HCT116 (cell line): Measurements from ENCODE around the gene PKP3. TPM values are rescaled to one million over a fixed set of nuclear protein-coding genes. Genes with fewer than 3 reads are reported as not detected.

Experiments used
- ATAC-seq: fragments of 200-7000 bp; cut with Tn5 transposase; 2 replicates; pipeline ENCODE4 v1.9.1; 2020; ENCODE audit warnings: mild to moderate bottlenecking, moderate library complexity
- BruUV-seq: library from RNA; stranded (reverse); fragments of 400-500 nt; replicated peaks from 2 replicates; lab custom pipeline; 2021; lab: Mats Ljungman, UMichigan
- CTCF ChIA-PET: fragments of 300-600 bp; sonication (Branson Sonifier 250); formaldehyde crosslinking; loops from one replicate; lab custom pipeline; 2021; ENCODE audit warnings: antibody characterized with exemption; lab: Charles Lee
- POLR2A ChIA-PET: fragments of 300-600, 350-600 bp; sonication (Branson Sonifier 250); formaldehyde crosslinking; loops from one replicate; lab custom pipeline; 2021; ENCODE audit warnings: antibody characterized with exemption; lab: Charles Lee
- RAD21 ChIA-PET, 2 experiments: fragments of 300-600 bp; sonication (Branson Sonifier 250); formaldehyde crosslinking; loops; one replicate each; lab custom pipeline; 2023; ENCODE audit warnings: low total read pairs in 2 of 2; ENCODE audit not compliant: uncharacterized antibody in 2 of 2, unreplicated experiment in 2 of 2, low non-redundant PET in 1 of 2; lab: Charles Lee
- DNase-seq: peaks from one replicate; pipeline ENCODE4 v3.0.0-alpha.2; 2010; ENCODE audit warnings: low read depth, low spot score
- H2AFZ ChIP-seq: fragments of 200-600 bp; shearing (Covaris generic), sonication (generic); 2 replicates; pipeline ENCODE4 v1.6.1; 2017; ENCODE audit warnings: low read depth, mixed run types, mixed read lengths, antibody characterized with exemption, low read length; ENCODE audit not compliant: poor library complexity, severe bottlenecking
- H3K27ac ChIP-seq: 2 replicates; pipeline ENCODE4 v1.5.1; 2012; ENCODE audit warnings: low read depth, low read length
- H3K27me3 ChIP-seq: fragments of 200-600 bp; sonication (generic); 2 replicates; pipeline ENCODE4 v1.6.1; 2016; ENCODE audit warnings: mixed run types, low read length, mixed read lengths; ENCODE audit not compliant: insufficient read depth
- H3K36me3 ChIP-seq, 2 experiments: fragments of 200-500 bp in 1 of 2; fragments of 200-600 bp in 1 of 2; sonication (Bioruptor generic) in 1 of 2; sonication (generic) in 1 of 2; 2 replicates each; pipeline versions ENCODE4 v1.5.1 to v1.6.1; 2014 to 2016; ENCODE audit warnings: low read length in 2 of 2, inconsistent platforms in 1 of 2, mixed read lengths in 1 of 2, mixed run types in 1 of 2; ENCODE audit not compliant: insufficient read depth in 2 of 2, control insufficient read depth in 1 of 2
- H3K4me1 ChIP-seq, 2 experiments: fragments of 200-600 bp in 1 of 2; sonication (generic) in 1 of 2; 2 replicates each; pipeline versions ENCODE4 v1.5.1 to v1.6.1; 2012 to 2017; ENCODE audit warnings: low read length in 2 of 2, inconsistent platforms in 1 of 2, mild to moderate bottlenecking in 1 of 2, mixed read lengths in 1 of 2, mixed run types in 1 of 2, moderate library complexity in 1 of 2; ENCODE audit not compliant: insufficient read depth in 2 of 2, control insufficient read depth in 1 of 2
- H3K4me2 ChIP-seq: fragments of 200-600 bp; sonication (generic); 2 replicates; pipeline ENCODE4 v1.6.1; 2017; ENCODE audit warnings: mixed run types, low read length, mixed read lengths
- H3K4me3 ChIP-seq, 2 experiments: fragments of 200-600 bp in 1 of 2; sonication (generic) in 1 of 2; replicated peaks in 1 of 2; 2 replicates each; pipeline ENCODE4 v1.5.1; 2011 to 2016; ENCODE audit warnings: low read length in 2 of 2, control low read depth in 1 of 2, low read depth in 1 of 2, mild to moderate bottlenecking in 1 of 2, mixed read lengths in 1 of 2, mixed run types in 1 of 2
- H3K79me2 ChIP-seq: fragments of 200-600 bp; sonication (generic); 2 replicates; pipeline ENCODE4 v1.6.1; 2017; ENCODE audit warnings: mild to moderate bottlenecking, mixed run types, low read length, moderate library complexity, mixed read lengths; ENCODE audit not compliant: insufficient read depth
- H3K9ac ChIP-seq: fragments of 200-600 bp; sonication (generic); 2 replicates; pipeline ENCODE4 v1.6.1; 2016; ENCODE audit warnings: low read length, mixed read lengths
- H3K9me2 ChIP-seq: fragments of 200-600 bp; sonication (generic), shearing (Covaris generic); 2 replicates; pipeline ENCODE4 v1.6.1; 2017; ENCODE audit warnings: mixed run types, mild to moderate bottlenecking, moderate library complexity; ENCODE audit not compliant: insufficient read depth
- H3K9me3 ChIP-seq, 2 experiments: fragments of 200-500 bp in 1 of 2; fragments of 200-600 bp in 1 of 2; sonication (Bioruptor generic) in 1 of 2; sonication (generic) in 1 of 2; 2 replicates each; pipeline ENCODE4 v1.6.1; 2014 to 2017; ENCODE audit warnings: low read length in 2 of 2, mixed read lengths in 2 of 2, inconsistent platforms in 1 of 2, low read depth in 1 of 2, mild to moderate bottlenecking in 1 of 2, mixed run types in 1 of 2, moderate library complexity in 1 of 2; ENCODE audit not compliant: control insufficient read depth in 1 of 2, insufficient read depth in 1 of 2
- H4K20me1 ChIP-seq: fragments of 200-600 bp; sonication (generic), shearing (Covaris generic); 2 replicates; pipeline ENCODE4 v1.6.1; 2017; ENCODE audit warnings: mixed run types, mild to moderate bottlenecking, moderate library complexity; ENCODE audit not compliant: insufficient read depth
- CEBPB ChIP-seq: IDR thresholded peaks from 2 replicates; pipeline ENCODE4 v1.6.1; 2012; ENCODE audit warnings: low read depth
- EGR1 ChIP-seq: IDR thresholded peaks from 2 replicates; pipeline ENCODE4 v1.6.1; 2012; ENCODE audit warnings: low read depth
- EZH2phosphoT487 ChIP-seq: fragments of 200-600 bp; IDR thresholded peaks from 2 replicates; pipeline ENCODE4 v1.6.1; 2018; ENCODE audit warnings: antibody characterized with exemption, borderline replicate concordance
- JUND ChIP-seq: IDR thresholded peaks from 2 replicates; pipeline ENCODE4 v1.6.1; 2012
- MAX ChIP-seq: IDR thresholded peaks from 2 replicates; pipeline ENCODE4 v1.6.1; 2012
- POLR2AphosphoS5 ChIP-seq: IDR thresholded peaks from 2 replicates; pipeline ENCODE4 v1.6.1; 2011; ENCODE audit warnings: mild to moderate bottlenecking, low read depth, low read length, moderate library complexity
- RAD21 ChIP-seq: IDR thresholded peaks from 2 replicates; pipeline ENCODE4 v1.6.1; 2012; ENCODE audit warnings: low read depth, mild to moderate bottlenecking
- SIN3A ChIP-seq: IDR thresholded peaks from 2 replicates; pipeline ENCODE4 v1.6.1; 2012; ENCODE audit warnings: low read depth
- SP1 ChIP-seq: IDR thresholded peaks from 2 replicates; pipeline ENCODE4 v1.6.1; 2012; ENCODE audit warnings: low read depth
- SRF ChIP-seq: IDR thresholded peaks from 2 replicates; pipeline ENCODE4 v1.6.1; 2012; ENCODE audit warnings: low read depth
- ZBTB33 ChIP-seq: IDR thresholded peaks from 2 replicates; pipeline ENCODE4 v1.6.1; 2011; ENCODE audit warnings: mild to moderate bottlenecking, low read length, moderate library complexity; ENCODE audit not compliant: insufficient replicate concordance; ENCODE audit errors: extremely low read depth
- ZFX ChIP-seq: fragments of 450-650 bp; IDR thresholded peaks from 2 replicates; pipeline ENCODE4 v1.6.1; 2017
- intact Hi-C: fragments of 100-400 bp; cut with micrococcal nuclease; formaldehyde crosslinking; loops from 2 replicates; pipeline ENCODE4 v1.10.0; 2022
- total RNA-seq: library from RNA; stranded (reverse); gene quantifications from one replicate; pipeline ENCODE4 v1.2.1, GENCODE V29; 2021; ENCODE audit not compliant: unreplicated experiment

The PKP3 gene
- total RNA-seq, 1 experiment from 2014 or later = 157 TPM

DNA sequence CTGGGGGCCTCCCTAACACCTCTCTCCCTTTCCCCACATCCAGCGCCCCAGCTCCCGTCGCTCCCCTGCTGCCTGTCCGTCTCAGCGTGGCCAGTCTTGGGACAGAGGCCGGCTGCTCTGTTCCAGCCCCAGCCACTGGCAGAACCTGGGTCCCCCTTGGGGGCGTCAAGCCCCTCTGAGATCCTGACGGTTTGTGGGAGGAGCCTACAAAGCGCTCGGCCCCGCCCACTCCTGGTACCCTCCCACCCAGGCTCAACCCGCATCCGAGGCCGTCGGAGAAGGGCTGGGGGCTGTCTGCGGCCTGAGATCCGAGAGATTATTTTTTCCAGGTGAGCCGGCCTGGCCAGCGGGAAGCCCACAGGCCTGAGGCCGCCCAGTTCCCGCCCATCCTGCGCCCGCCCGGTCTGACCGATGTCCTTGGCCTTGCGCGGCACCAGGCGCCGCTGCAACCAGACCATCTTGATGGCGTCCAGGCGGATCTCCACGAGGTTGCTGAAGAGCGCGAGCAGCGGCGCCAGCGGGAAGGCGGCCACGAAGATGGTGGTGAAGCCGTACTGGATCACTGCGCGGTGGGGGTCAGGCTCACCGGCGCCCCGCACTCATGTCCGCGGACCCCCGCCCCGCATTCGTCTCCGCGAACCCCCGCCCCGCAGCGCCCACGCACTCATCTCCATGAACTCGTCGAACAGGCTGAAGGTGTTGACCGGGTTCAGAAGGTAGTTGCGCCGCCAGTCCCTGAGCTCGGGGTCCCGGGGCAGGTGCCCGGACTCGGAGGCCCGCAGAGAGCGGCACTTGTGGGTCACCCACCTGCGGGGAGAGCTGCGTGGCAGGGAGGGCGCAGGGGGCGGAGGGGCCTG is 26.3 kb downstream of the PKP3 start:
- Histone ChIP-seq H4K20me1 (no peaks in the 10 kb centered on the region), H2AFZ (no peak overlapping the region), H3K9ac (no peak overlapping the region), H3K4me3 (no peak overlapping the region), H3K27ac (no peak overlapping the region), H3K4me1 (peaks cover 17 to 22% of the 10 kb centered on the region in 2 experiments), H3K79me2 (no peaks in the 10 kb centered on the region; the same call in 1 of the 2 replicates), H3K4me2 (no peak overlapping the region), H3K36me3 (no peaks in the 10 kb centered on the region), H3K27me3 (no peaks in the 10 kb centered on the region), H3K9me3 (no peaks in the 10 kb centered on the region), H3K9me2 (no peaks in the 10 kb centered on the region)
- TF ChIP-seq ZBTB33 = no peak
- no peak for TF ChIP-seq RAD21
- TF ChIP-seq POLR2AphosphoS5 = no peak
- TF ChIP-seq EZH2phosphoT487 = no peak
- no peak for TF ChIP-seq JUND
- TF ChIP-seq ZFX = no peak
- TF ChIP-seq EGR1 = no peak
- no peak for TF ChIP-seq SP1
- no peak for TF ChIP-seq SIN3A
- no peak for TF ChIP-seq CEBPB
- no peak for TF ChIP-seq MAX
- no peak for TF ChIP-seq SRF
- ChIA-PET POLR2A (no interaction called here), CTCF (no interaction called here), RAD21 (no interaction called here)
- ATAC-seq = no peak
- DNase-seq = no peak
- intact Hi-C loops = no loop called here
- BruUV-seq = no TSS peak
